HEK293T (cell line): ENCODE measurements around the gene RHBG.

Experiments used
- ARNT ChIP-seq: fragments of 450-650 bp; IDR thresholded peaks from 2 replicates; pipeline ENCODE4 v1.6.1; 2017; ENCODE audit warnings: mild to moderate bottlenecking
- BHLHE40 ChIP-seq: fragments of 450-650 bp; IDR thresholded peaks from 2 replicates; pipeline ENCODE4 v1.6.1; 2016; ENCODE audit warnings: mild to moderate bottlenecking, moderate library complexity, borderline replicate concordance
- FOXA1 ChIP-seq: fragments of 450-650 bp; IDR thresholded peaks from 2 replicates; pipeline ENCODE4 v1.6.1; 2016; ENCODE audit warnings: mild to moderate bottlenecking
- FOXK2 ChIP-seq: fragments of 450-650 bp; IDR thresholded peaks from 2 replicates; pipeline ENCODE4 v1.6.1; 2016; ENCODE audit warnings: mild to moderate bottlenecking
- FOXM1 ChIP-seq: fragments of 450-650 bp; IDR thresholded peaks from 2 replicates; pipeline ENCODE4 v1.6.1; 2017; ENCODE audit warnings: mild to moderate bottlenecking, borderline replicate concordance
- HDGF ChIP-seq: fragments of 450-650 bp; IDR thresholded peaks from 2 replicates; pipeline ENCODE4 v1.6.1; 2017; ENCODE audit warnings: antibody characterized with exemption, borderline replicate concordance
- L3MBTL2 ChIP-seq: fragments of 450-650 bp; conservative IDR thresholded peaks from 2 replicates; pipeline ENCODE4 v1.6.1; 2016; ENCODE audit warnings: mild to moderate bottlenecking
- LEF1 ChIP-seq: fragments of 450-650 bp; IDR thresholded peaks from 2 replicates; pipeline ENCODE4 v1.6.1; 2017; ENCODE audit warnings: mild to moderate bottlenecking, borderline replicate concordance
- NFRKB ChIP-seq: fragments of 450-650 bp; IDR thresholded peaks from 2 replicates; pipeline ENCODE4 v1.6.1; 2016; ENCODE audit warnings: mild to moderate bottlenecking, moderate library complexity
- SP1 ChIP-seq: fragments of 450-650 bp; IDR thresholded peaks from 2 replicates; pipeline ENCODE4 v1.6.1; 2017
- SUZ12 ChIP-seq: fragments of 450-650 bp; IDR thresholded peaks from 2 replicates; pipeline ENCODE4 v1.6.1; 2016; ENCODE audit warnings: mild to moderate bottlenecking
- TARDBP ChIP-seq: fragments of 450-650 bp; IDR thresholded peaks from 2 replicates; pipeline ENCODE4 v1.6.1; 2016
- ZNF384 ChIP-seq: fragments of 450-650 bp; IDR thresholded peaks from 2 replicates; pipeline ENCODE4 v1.6.1; 2016

DNA sequence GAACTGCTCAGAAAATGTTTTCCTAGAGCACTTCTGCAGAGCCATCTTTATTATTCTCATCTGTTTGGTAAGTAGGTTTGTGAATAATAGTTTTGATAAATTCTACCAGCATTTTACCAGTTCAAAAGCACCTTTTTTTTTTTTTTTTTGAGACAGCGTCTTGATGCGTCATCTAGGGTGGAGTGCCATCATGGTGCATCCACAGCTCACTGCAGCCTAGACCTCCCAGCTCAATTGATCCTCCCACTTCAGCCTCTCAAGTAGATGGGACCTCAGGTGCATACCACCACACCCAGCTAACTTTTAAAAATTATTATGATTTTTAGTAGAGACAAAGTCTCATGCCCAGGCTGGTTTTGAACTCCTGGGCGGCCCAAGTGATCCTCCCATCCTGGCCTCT lies 9.8 kb upstream of the RHBG start:
- TF ChIP-seq FOXM1, result no peak
- TF ChIP-seq FOXA1, result no peak
- no peak for TF ChIP-seq SP1
- no peak for TF ChIP-seq L3MBTL2
- TF ChIP-seq BHLHE40, result no peak
- no peak for TF ChIP-seq ZNF384
- TF ChIP-seq TARDBP, result no peak
- no peak for TF ChIP-seq NFRKB
- TF ChIP-seq SUZ12, result no peak
- TF ChIP-seq LEF1, result no peak
- no peak for TF ChIP-seq ARNT
- no peak for TF ChIP-seq FOXK2
- no peak for TF ChIP-seq HDGF
